Stimulated activated CD4-positive, alpha-beta T cell treated with anti-CD3 and anti-CD28 coated beads, Interleukin-1b, Interleukin-23, amount 100 ng/mL, for 24 hours (primary cell): ENCODE data around the gene ITPKC.
"Not testable (repeated sequence)": the region's sequence is repeated elsewhere in the genome, so short reads cannot be mapped to it uniquely, and the experiment has no call there.

Source experiments
- DNase-seq, 4 experiments: peaks; one replicate each; pipeline ENCODE4 v3.0.0-alpha.2; 2020; ENCODE audit warnings: low read depth in 4 of 4, low spot score in 1 of 4

ITPKC gene

DNA sequence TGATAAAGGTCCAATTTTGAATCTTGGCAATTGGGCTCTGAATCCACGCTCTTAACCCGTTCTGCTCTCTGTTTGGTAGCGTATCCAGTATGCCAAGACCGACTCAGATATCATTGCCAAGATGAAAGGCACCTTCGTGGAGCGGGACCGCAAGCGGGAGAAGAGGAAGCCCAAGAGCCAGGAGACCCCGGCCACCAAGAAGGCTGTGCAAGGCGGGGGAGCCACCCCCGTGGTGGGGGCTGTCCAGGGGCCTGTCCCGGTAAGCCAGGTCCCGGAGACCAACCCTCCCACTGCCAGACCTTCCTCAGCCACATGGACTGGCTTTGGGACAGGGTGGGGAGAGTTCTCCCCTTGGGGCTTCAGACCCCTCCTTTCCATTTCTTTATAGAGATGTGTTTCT is 42.4 kb downstream of the ITPKC start:
- DNase-seq, result no peak

- no peak for DNase-seq
Measured at GRCh38 chr19:40762754-40763470, 46.0 kb downstream of the ITPKC start.

DNA sequence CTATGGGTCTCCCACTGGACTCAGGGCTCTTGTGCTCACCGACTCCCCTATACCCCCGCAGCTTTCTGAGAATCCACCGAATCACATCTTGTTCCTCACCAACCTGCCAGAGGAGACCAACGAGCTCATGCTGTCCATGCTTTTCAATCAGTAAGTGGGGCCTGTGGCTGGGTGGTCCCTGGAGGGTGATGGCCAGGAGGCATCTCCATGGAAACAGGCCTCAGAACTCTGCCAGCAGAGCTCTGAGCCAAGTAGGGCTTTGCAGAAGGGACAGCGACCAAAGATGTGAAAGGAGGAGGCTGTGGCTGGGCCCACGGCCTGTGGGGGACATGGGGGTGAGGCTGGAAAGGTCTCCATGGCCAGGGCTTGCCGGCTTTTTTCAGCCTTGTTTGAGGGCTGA is 46.6 kb downstream of the ITPKC start:
- no peak for DNase-seq

- no peak for DNase-seq
Measured at GRCh38 chr19:40763963-40764362, 47.1 kb downstream of the ITPKC start.

DNA sequence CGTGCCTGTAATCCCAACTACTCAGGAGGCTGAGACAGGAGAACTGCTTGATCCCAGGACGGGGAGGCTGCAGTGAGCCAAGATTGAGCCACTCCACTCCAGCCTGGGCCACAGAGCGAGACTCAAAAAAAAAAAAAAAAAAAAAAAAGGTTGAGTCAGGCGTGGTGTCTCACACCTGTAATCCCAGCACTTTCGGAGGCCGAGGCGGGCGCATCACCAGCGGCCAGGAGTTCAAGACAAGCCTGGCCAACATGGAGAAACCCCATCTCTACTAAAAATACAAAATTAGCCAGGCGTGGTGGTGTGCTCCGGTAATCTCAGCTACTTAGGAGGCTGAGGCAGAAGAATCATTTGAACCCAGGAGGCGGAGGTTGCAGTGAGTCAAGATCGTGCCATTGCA is 49.5 kb downstream of the ITPKC start:
- DNase-seq, result not testable (repeated sequence)

GRCh38 chr19:40768869-40769268 is 52.0 kb downstream of the ITPKC start:
- DNase-seq, result no peak

GRCh38 chr19:40771101-40771862 is 54.4 kb downstream of the ITPKC start:
- DNase-seq, result not testable (repeated sequence)

DNA sequence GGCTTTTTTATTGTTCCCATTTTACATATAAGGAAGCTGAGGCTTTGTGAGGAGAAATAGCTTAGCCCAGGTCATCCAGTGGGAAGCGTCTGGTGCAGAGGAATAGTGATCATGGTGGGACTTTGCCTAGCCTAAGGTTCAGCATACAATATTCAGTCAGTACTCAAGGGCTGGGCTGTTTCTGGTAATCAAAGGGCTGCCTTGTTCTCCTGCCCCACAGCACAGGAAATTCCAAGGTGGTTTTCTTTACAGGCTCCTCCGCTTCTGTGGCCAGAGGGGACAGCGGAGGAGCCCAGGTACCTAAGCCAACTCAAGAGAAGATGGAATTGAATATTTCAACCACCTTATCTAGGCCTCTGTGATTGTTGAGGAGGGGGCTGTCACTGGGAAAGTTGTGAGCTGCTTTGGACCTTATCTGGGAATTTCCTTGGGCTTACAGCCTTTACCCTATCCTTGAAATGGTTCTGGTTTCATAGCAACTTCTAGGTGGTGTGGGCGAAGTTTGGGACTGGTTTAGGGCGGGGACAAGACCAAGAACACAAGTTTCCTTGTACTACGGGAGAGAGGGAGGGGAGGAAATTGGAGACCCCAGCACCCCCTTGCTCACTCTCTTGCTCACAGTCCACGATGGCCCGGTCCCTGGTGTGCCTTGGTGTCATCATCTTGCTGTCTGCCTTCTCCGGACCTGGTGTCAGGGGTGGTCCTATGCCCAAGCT is 58.2 kb downstream of the ITPKC start, which contains the start of gene MIA:
MIA (plus strand) TSS at position 606 of the 716 bp plus-strand sequence; CDS start at position 628, 22 bp downstream.
- no peak for DNase-seq

DNA sequence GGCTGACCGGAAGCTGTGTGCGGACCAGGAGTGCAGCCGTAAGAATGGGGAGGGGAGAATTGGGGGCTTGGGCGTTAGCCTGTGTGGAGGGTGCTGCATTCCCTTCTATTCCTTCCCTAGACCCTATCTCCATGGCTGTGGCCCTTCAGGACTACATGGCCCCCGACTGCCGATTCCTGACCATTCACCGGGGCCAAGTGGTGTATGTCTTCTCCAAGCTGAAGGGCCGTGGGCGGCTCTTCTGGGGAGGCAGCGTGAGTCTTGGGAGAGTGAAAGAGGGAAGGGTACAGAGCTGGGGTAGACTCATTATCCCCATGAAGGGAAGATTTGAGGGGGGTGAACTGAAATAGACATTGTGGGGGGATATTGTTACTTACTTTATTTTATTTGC is 58.7 kb downstream of the ITPKC start:
- DNase-seq, result no peak

- no peak for DNase-seq
Measured at GRCh38 chr19:40776364-40776763, 59.5 kb downstream of the ITPKC start.

- DNase-seq, result peak; percentile 67 to 81 (median 70)
Measured at GRCh38 chr19:40776932-40777644, 60.2 kb downstream of the ITPKC start.

- no peak for DNase-seq
Measured at GRCh38 chr19:40777645-40777936, 60.7 kb downstream of the ITPKC start.

GRCh38 chr19:40777937-40778705 is 61.2 kb downstream of the ITPKC start, which contains the start of gene RAB4B:
RAB4B (plus strand) TSS chr19:40778247; CDS start chr19:40778376, 129 bp downstream.
- DNase-seq, result peak; percentile 98 to 100 (median 98)

DNA sequence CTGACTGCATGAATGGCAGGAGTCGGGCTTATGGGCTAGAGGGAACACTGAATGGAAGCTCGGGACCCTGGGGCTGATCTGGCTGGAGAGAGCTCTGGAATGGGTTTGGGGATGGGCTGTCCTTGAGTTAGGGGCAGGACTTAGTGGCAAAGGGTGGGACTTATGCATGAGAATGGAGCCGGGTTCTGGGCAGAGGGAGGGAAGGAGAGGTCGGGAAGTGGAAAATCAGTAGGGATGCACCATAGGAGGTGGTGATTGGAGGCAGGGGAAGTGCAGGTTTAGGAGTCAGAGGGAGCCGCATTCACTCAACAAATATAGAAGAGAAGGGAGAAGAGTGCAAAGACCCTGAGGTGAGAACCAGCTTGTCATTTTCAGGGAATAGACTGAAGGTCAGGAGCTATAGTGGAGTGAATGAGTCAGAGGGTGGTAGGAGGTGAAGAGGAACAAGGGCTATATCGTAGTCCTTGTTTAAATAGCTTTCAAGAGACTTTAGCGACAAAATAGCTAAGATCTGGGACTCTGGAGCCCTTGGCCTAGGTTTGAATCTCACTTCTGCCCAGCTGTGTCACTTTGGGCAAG is 61.9 kb downstream of the ITPKC start:
- no peak for DNase-seq

DNA sequence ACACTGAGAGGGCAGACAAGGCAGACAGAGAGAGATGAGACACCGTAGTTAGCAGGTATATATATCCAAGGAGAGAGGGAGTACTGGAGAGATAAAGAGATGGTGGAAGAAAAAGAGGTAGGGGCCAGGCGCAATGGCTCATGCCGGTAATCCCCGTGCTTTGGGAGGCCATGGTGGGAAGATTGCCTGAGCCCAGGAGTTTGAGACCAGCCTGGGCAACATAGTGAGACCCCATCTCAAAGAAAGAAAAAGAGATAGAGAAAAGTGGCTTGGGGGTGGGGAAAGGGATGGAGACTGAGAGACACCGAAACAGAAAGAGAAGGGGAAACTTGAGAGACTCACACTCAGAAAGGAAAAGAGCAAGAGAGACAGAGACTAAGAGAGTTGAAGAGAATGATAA is 63.7 kb downstream of the ITPKC start:
- no peak for DNase-seq

GRCh38 chr19:40781140-40781539 is 64.2 kb downstream of the ITPKC start:
- DNase-seq, result no peak

DNA sequence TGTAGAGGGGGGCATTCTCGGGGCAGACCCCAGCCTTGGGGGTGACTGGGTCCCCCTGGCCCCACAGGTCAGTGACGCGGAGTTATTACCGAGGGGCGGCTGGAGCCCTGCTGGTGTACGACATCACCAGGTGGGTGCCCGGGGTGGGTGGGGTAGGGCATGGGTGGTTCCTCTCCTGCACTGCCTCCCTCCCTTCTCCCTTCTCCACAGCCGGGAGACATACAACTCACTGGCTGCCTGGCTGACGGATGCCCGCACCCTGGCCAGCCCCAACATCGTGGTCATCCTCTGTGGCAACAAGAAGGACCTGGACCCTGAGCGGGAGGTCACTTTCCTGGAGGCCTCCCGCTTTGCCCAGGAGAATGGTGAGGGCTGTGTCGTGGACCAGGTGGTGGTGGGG is 66.8 kb downstream of the ITPKC start:
- no peak for DNase-seq

DNA sequence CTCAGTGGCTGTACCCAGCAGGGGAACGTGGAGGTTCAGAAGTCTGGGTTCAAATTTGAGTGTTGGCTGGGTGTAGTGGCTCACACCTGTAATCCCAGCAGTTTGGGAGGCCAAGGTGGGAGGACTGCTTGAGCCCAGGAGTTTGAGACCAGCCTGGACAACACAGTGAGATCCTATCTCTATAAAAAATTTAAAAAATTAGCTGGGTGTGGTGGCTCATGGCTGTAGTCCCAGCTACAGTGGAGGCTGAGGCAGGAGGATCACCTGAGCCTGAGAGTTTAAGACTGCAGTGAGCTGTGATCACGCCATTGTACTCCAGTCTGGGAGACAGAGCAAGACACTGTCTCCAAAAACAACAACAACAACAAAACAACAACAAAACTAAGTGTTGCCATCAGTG is 67.2 kb downstream of the ITPKC start:
- not testable (repeated sequence) for DNase-seq

GRCh38 chr19:40785526-40785925 is 68.6 kb downstream of the ITPKC start:
- no peak for DNase-seq
